Activated gamma-delta T cell treated with Interleukin-2 at 50 U/mL for 16 hours (primary cell): Measurements from ENCODE around the gene FBXO46.
A peak's percentile ranks its signal among the peaks of the same experiment; 100 is the strongest.

Source experiments
- DNase-seq: peaks from one replicate; pipeline ENCODE4 v3.0.0-alpha.2; 2020

The FBXO46 gene

DNA sequence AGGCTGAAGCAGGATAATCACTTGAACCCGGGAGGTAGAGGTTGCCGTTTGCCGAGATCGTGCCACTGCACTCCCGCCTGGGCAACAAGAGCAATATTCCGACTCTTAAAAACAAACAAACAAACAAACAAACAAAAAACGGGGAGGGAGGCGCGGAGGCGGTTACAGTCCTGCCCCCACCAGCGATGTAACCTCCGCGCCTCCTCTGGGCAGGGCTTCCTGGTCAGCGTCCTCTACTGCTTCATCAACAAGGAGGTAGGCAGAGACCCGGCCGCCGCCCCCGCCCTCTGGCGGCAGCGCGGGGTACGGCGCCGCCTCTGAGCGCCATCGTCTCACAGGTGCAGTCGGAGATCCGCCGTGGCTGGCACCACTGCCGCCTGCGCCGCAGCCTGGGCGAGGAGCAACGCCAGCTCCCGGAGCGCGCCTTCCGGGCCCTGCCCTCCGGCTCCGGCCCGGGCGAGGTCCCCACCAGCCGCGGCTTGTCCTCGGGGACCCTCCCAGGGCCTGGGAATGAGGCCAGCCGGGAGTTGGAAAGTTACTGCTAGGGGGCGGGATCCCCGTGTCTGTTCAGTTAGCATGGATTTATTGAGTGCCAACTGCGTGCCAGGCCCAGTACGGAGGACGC is 49.2 kb downstream of the FBXO46 start:
- peak; percentile 85 for DNase-seq

GRCh38 chr19:45677351-45678230 is 53.1 kb downstream of the FBXO46 start:
- peak; percentile 67 for DNase-seq

DNA sequence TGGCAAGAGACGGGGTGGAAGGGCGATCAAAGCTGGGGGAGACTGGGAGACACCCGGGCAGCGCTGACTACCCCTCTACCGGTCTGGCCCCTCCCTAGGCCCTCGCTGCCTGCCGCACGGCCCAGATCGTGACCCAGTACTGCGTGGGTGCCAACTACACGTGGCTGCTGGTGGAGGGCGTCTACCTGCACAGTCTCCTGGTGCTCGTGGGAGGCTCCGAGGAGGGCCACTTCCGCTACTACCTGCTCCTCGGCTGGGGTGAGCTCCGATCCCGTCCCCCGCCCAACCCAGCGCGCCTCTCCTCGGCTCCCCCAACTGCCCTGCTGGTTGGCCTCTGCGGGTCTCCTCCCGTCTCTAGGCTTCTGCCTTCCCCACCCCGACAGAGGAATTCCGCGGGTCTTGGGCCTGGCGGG is 53.8 kb downstream of the FBXO46 start:
- DNase-seq, result peak; percentile 41

- no peak for DNase-seq
Observed at GRCh38 chr19:45674946-45675345, 55.8 kb downstream of the FBXO46 start.

DNA sequence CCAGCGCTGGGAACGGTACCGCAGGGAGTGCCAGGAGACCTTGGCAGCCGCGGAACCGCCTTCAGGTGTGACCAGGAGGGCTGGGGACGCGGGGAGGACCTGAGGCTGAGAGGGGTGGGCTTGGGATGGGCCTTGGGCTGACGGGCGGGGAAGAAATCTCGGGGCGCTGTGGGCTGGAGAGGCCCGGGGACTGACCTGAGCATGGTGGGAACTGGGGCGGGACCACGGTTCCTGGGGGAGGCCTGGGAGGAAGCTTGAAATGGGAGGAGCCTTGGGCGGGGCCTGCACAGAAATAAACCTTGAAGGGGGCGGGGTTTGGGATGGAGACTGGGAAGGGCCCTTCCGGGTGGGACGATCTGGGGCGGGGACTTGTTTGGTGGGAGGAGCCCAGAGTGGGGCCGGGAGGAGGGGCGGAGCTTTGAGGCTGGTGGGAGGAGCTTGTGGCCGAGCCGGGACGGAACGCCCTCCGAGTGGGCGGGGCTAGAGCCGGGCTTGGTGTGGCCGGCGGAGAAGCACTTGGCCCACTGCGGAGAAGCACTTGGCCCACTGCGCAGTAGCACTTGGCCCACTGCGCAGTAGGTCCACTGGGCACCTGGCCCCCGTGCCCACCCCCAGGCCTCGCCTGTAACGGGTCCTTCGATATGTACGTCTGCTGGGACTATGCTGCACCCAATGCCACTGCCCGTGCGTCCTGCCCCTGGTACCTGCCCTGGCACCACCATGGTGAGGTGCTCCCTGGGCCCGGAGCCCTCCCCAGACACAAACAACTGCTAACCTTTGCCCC is 59.8 kb downstream of the FBXO46 start:
- DNase-seq, result peak; percentile 48

DNA sequence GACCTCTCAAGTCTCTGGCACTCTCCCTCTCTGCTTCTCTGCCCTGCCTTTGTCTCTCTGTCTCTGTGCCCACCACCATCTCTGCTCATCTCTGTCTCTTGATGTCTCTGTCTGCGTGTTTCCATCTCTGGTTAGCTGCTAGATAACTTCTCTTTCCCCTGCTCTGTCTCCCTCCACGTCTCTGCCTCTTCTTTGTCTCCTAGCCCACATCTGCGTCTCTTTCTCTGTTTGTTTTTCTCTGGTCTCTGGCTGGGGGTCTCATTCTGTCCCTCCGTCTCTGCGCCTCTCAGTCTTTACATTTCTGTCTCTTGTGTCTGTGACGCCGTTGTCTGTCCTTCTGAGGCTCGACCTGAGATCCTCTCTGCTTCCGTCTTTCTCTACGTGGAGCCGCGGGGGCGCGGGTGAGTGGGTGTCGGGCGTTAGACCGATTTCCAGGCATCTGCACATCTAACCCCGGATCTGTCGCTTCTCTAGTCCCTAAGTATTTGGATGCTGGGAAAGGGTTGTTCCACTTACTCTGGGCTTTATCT is 62.3 kb downstream of the FBXO46 start:
- DNase-seq, result peak; percentile 25

GRCh38 chr19:45667620-45668341 is 62.9 kb downstream of the FBXO46 start, which contains the start of gene GIPR:
Gene GIPR (plus strand): TSS chr19:45668221. CDS start chr19:45669521, 1,300 bp downstream.
- DNase-seq, result peak; percentile 53

- no peak for DNase-seq
Observed at GRCh38 chr19:45664575-45664974, 66.1 kb downstream of the FBXO46 start.

DNA sequence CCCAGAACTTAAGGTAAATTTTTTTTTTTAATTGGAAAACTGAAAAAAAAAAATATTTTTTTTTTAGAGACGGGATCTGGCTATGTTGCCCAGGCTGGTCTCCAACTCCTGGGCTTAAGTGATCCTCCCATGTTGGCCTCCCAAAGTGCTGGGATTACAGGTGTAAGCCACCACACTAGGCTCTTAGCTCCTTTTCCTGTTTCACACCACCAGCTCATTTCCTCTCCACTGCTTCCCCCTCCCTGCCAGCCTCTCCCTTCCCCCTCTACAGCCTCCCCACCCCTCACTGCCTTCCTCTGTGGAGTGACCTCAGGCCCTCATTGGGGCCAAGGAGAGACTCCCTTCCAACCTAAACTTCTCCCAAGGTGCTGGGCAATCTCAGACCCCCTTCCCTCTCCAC is 66.9 kb downstream of the FBXO46 start:
- no peak for DNase-seq

- DNase-seq, result no peak
Observed at GRCh38 chr19:45660636-45661035, 70.1 kb downstream of the FBXO46 start.
